ENCODE measurements around the gene LPAR2.

DNA sequence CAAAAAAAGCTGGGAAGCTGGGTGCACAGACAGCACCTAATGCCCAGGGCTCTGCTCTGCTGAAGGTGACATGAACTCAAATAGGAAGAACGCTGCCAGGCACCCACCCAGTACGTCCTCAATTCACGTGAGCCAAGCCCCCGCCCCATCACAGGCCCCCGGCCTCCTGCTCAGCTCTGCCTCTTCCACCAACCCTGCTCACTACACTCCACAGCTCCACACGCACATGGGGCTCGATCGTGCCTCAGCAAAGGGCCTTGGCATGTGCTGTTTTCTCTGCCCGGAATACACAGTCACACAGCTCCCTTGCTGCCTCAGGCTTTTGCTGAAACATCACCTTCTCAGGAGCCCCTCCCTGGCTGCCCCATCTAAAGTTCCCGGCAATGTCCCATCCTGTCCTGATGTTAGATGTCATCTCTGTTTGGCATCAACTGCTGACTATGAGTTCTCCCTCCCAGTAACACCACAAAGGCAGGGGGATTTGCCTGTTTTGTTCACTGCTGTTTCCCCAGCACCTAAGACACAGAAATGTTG lies 33.2 kb upstream of the LPAR2 start:
- TF ChIP-seq, protein P1, sequence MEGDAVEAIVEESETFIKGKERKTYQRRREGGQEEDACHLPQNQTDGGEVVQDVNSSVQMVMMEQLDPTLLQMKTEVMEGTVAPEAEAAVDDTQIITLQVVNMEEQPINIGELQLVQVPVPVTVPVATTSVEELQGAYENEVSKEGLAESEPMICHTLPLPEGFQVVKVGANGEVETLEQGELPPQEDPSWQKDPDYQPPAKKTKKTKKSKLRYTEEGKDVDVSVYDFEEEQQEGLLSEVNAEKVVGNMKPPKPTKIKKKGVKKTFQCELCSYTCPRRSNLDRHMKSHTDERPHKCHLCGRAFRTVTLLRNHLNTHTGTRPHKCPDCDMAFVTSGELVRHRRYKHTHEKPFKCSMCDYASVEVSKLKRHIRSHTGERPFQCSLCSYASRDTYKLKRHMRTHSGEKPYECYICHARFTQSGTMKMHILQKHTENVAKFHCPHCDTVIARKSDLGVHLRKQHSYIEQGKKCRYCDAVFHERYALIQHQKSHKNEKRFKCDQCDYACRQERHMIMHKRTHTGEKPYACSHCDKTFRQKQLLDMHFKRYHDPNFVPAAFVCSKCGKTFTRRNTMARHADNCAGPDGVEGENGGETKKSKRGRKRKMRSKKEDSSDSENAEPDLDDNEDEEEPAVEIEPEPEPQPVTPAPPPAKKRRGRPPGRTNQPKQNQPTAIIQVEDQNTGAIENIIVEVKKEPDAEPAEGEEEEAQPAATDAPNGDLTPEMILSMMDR (IDR thresholded peaks at IDR 0.05), result no peak
- TF ChIP-seq POLR2A (IDR thresholded peaks at IDR 0.05), result no peak
